ENCODE measurements around the gene IRF2BP2. TPM values are rescaled to one million over a fixed set of nuclear protein-coding genes. Genes with fewer than 3 reads are reported as not detected.

Gene IRF2BP2
- total and polyA plus RNA-seq, 2 of the 13 experiments (the other 11 are each of a cell fraction or from before 2014, with no cell fraction given), result 140 to 147 TPM

DNA sequence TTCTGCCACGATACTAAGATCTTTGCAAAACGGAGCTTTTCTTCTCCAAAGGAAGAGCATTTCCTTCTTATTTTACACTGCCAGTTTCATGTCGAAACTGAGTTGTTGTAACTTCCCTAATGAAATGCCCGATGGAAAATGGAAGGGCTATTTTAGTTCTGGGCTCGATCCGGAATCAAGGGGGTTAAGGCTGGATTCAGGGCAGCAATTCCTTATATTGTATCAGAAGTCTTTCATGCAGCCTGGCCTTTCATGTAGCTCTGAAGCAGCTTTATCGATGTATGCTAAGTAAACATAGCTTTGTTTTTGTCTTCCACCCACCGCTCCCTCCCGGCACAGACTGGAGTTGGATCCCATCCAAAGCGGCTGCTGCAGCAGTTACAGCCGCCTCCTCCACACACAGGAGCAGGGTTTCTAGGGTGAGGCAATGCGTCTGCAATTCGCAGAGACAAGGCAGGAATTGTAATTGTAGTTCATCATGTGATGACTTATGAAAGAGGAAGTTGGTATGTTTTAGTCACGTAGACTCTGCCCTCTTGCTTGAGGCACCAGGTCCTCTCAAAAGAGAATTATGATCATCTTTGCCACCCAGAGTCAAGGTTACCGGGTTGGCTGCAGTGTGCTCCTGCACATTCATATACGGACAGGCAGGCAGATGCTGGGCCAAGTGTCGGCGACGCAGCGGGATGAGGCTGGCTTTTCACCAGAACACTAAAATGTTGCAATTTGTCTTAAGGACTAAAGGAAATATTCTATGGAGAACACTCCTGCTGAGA is 2.6 kb upstream of the IRF2BP2 start (continued):
- TF ChIP-seq FUBP1 (CRISPR knock-in tag; IDR thresholded peaks at IDR 0.05; ENCODE audit: borderline replicate concordance) (peak; percentile 23; the same call in 1 of the 2 replicates), ARID2 (CRISPR knock-in tag; IDR thresholded peaks at IDR 0.05; ENCODE audit: borderline replicate concordance) (0 out of 2 replicates have a peak, but pooled peaks have one; percentile 3), ZNF780A (CRISPR knock-in tag; IDR thresholded peaks at IDR 0.05) (peak; percentile 79; the same call in 1 of the 2 replicates), MEIS1 (CRISPR knock-in tag; IDR thresholded peaks at IDR 0.05; ENCODE audit: borderline replicate concordance) (peak; percentile 94; the same call in 1 of the 2 replicates), ARNT (IDR thresholded peaks at IDR 0.05) (no peak), RARA (CRISPR knock-in tag; IDR thresholded peaks at IDR 0.05) (peak; percentile 95), YEATS2 (CRISPR knock-in tag; IDR thresholded peaks at IDR 0.05; ENCODE audit: borderline replicate concordance) (peak; percentile 79; the same call in 1 of the 2 replicates), HNRNPK (IDR thresholded peaks at IDR 0.05; ENCODE audit: low read depth, low read length, poor library complexity, severe bottlenecking) (no peak), SIN3B (IDR thresholded peaks at IDR 0.05; ENCODE audit: low read length) (0 out of 2 replicates have a peak, but pooled peaks have one; percentile 28), HBP1 (CRISPR knock-in tag; IDR thresholded peaks at IDR 0.05; ENCODE audit: low read depth) (peak; percentile 61), GATA4 (IDR thresholded peaks at IDR 0.05; ENCODE audit: borderline replicate concordance, low read depth) (peak; percentile 97), CEBPG (CRISPR knock-in tag; IDR thresholded peaks at IDR 0.05) (peak; percentile 99), KLF9 (CRISPR knock-in tag; IDR thresholded peaks at IDR 0.05; ENCODE audit: low read depth) (peak; percentile 76), ESRRA (CRISPR knock-in tag; IDR thresholded peaks at IDR 0.05; ENCODE audit: low read depth) (peak; percentile 39; the same call in 1 of the 2 replicates), ZC3H13 (CRISPR knock-in tag; IDR thresholded peaks at IDR 0.05) (peak; percentile 67; the same call in 1 of the 2 replicates), DPF2 (CRISPR knock-in tag; IDR thresholded peaks at IDR 0.05; ENCODE audit: borderline replicate concordance, low read depth) (peak; percentile 85), ZNF569 (CRISPR knock-in tag; IDR thresholded peaks at IDR 0.05; ENCODE audit: borderline replicate concordance) (no peak), ZIK1 (CRISPR knock-in tag; IDR thresholded peaks at IDR 0.05; ENCODE audit: borderline replicate concordance, low read depth) (0 out of 2 replicates have a peak, but pooled peaks have one; percentile 26), MEIS2 (CRISPR knock-in tag; IDR thresholded peaks at IDR 0.05) (peak; percentile 90), TP53 (CRISPR knock-in tag; conservative IDR thresholded peaks at IDR 0.05) (peak; percentile 94), RFXANK (CRISPR knock-in tag; IDR thresholded peaks at IDR 0.05) (0 out of 2 replicates have a peak, but pooled peaks have one; percentile 45), ERF (CRISPR knock-in tag; IDR thresholded peaks at IDR 0.05) (peak; percentile 99)
- TF ChIP-seq, protein P1, sequence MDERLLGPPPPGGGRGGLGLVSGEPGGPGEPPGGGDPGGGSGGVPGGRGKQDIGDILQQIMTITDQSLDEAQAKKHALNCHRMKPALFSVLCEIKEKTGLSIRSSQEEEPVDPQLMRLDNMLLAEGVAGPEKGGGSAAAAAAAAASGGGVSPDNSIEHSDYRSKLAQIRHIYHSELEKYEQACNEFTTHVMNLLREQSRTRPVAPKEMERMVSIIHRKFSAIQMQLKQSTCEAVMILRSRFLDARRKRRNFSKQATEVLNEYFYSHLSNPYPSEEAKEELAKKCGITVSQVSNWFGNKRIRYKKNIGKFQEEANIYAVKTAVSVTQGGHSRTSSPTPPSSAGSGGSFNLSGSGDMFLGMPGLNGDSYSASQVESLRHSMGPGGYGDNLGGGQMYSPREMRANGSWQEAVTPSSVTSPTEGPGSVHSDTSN (CRISPR knock-in tag; IDR thresholded peaks at IDR 0.05), result peak; percentile 54; the same call in 1 of the 2 replicates
- TF ChIP-seq, protein P2, sequence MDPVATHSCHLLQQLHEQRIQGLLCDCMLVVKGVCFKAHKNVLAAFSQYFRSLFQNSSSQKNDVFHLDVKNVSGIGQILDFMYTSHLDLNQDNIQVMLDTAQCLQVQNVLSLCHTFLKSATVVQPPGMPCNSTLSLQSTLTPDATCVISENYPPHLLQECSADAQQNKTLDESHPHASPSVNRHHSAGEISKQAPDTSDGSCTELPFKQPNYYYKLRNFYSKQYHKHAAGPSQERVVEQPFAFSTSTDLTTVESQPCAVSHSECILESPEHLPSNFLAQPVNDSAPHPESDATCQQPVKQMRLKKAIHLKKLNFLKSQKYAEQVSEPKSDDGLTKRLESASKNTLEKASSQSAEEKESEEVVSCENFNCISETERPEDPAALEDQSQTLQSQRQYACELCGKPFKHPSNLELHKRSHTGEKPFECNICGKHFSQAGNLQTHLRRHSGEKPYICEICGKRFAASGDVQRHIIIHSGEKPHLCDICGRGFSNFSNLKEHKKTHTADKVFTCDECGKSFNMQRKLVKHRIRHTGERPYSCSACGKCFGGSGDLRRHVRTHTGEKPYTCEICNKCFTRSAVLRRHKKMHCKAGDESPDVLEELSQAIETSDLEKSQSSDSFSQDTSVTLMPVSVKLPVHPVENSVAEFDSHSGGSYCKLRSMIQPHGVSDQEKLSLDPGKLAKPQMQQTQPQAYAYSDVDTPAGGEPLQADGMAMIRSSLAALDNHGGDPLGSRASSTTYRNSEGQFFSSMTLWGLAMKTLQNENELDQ (CRISPR knock-in tag; IDR thresholded peaks at IDR 0.05; ENCODE audit: borderline replicate concordance), result 0 out of 2 replicates have a peak, but pooled peaks have one; percentile 13

All from HepG2 (cell line).